DOHH2 (cell line): Measurements from ENCODE around the gene ANO10.
A peak's percentile ranks its signal among the peaks of the same experiment; 100 is the strongest.
"Not testable (repeated sequence)": the region's sequence is repeated elsewhere in the genome, so short reads cannot be mapped to it uniquely, and the experiment has no call there.

Experiments used
- H3F3A ChIP-seq: fragments of 200-600 bp; sonication (generic), shearing (Covaris generic); 2 replicates; pipeline ENCODE4 v1.6.0; 2016; ENCODE audit warnings: antibody characterized with exemption, mild to moderate bottlenecking; ENCODE audit not compliant: control insufficient read depth, insufficient read depth
- H3K27ac ChIP-seq: fragments of 200-600 bp; sonication (generic); 2 replicates; pipeline ENCODE4 v1.5.1; 2014; ENCODE audit warnings: low read depth, mild to moderate bottlenecking, low read length, moderate library complexity
- H3K27me3 ChIP-seq: fragments of 200-600 bp; sonication (generic); 2 replicates; pipeline ENCODE4 v1.6.1; 2014; ENCODE audit warnings: mild to moderate bottlenecking, low read length, mixed read lengths; ENCODE audit not compliant: control insufficient read depth
- H3K36me3 ChIP-seq: fragments of 200-600 bp; sonication (generic); 2 replicates; pipeline ENCODE4 v1.6.1; 2014; ENCODE audit warnings: mild to moderate bottlenecking, low read length, moderate library complexity, mixed read lengths; ENCODE audit not compliant: control insufficient read depth
- H3K4me1 ChIP-seq: fragments of 200-600 bp; sonication (generic); 2 replicates; pipeline ENCODE4 v1.6.1; 2014; ENCODE audit warnings: mild to moderate bottlenecking, low read length, mixed read lengths; ENCODE audit not compliant: control insufficient read depth
- H3K4me2 ChIP-seq: fragments of 200-600 bp; sonication (generic); 2 replicates; pipeline ENCODE4 v1.6.0; 2014; ENCODE audit warnings: mild to moderate bottlenecking, low read length, moderate library complexity
- H3K4me3 ChIP-seq: fragments of 200-600 bp; sonication (generic); 2 replicates; pipeline ENCODE4 v1.5.1; 2014; ENCODE audit warnings: mild to moderate bottlenecking, low read length, mixed read lengths
- H3K79me2 ChIP-seq: fragments of 200-600 bp; sonication (generic); 2 replicates; pipeline ENCODE4 v1.6.1; 2014; ENCODE audit warnings: mild to moderate bottlenecking, low read length, mixed read lengths; ENCODE audit not compliant: control insufficient read depth
- H3K9me2 ChIP-seq: fragments of 200-600 bp; sonication (generic); replicated peaks from 2 replicates; pipeline ENCODE4 v1.6.1; 2014; ENCODE audit warnings: mild to moderate bottlenecking, low read length, mixed read lengths; ENCODE audit not compliant: control insufficient read depth
- H3K9me3 ChIP-seq: fragments of 200-600 bp; sonication (generic); 2 replicates; pipeline ENCODE4 v1.6.1; 2014; ENCODE audit warnings: antibody characterized with exemption, low read length, mixed read lengths; ENCODE audit not compliant: control insufficient read depth, insufficient read depth
- H4K20me1 ChIP-seq: fragments of 200-600 bp; sonication (generic); 2 replicates; pipeline ENCODE4 v1.6.0; 2014; ENCODE audit warnings: low read depth, mild to moderate bottlenecking, antibody characterized with exemption, low read length, moderate library complexity; ENCODE audit not compliant: control insufficient read depth, insufficient read depth
- CTCF ChIP-seq: fragments of 200-600 bp; sonication (generic); IDR thresholded peaks from one replicate; pipeline ENCODE4 v1.5.1; 2014; ENCODE audit warnings: antibody characterized with exemption, mild to moderate bottlenecking, low read depth, low read length; ENCODE audit not compliant: poor library complexity, severe bottlenecking
- EZH2phosphoT487 ChIP-seq: fragments of 200-600 bp; sonication (generic); IDR thresholded peaks from 2 replicates; pipeline ENCODE4 v1.6.1; 2017; ENCODE audit warnings: borderline replicate concordance, mild to moderate bottlenecking, antibody characterized with exemption, low read length, moderate library complexity, mixed read lengths

Gene ANO10

GRCh38 chr3:43559961-43560360, 61.9 kb downstream of the ANO10 start:
- Histone ChIP-seq H3K79me2 (no peaks in the 10 kb centered on the region), H3K27me3 (no peaks in the 10 kb centered on the region), H3K27ac (no peak overlapping the region), H3F3A (no peaks in the 10 kb centered on the region), H3K4me3 (no peak overlapping the region), H3K9me2 (no peaks in the 10 kb centered on the region), H3K9me3 (no peaks in the 10 kb centered on the region), H3K36me3 (no peaks in the 10 kb centered on the region), H4K20me1 (no peaks in the 10 kb centered on the region), H3K4me2 (no peak overlapping the region), H3K4me1 (peaks cover 4% of the 10 kb centered on the region; the same call in 1 of the 2 replicates)
- TF ChIP-seq EZH2phosphoT487 = no peak

- Histone ChIP-seq H3F3A (no peaks in the 10 kb centered on the region), H3K27me3 (no peaks in the 10 kb centered on the region), H3K4me3 (no peak overlapping the region), H3K79me2 (no peaks in the 10 kb centered on the region), H3K4me2 (no peak overlapping the region), H3K36me3 (no peaks in the 10 kb centered on the region), H3K27ac (no peak overlapping the region), H3K9me2 (no peaks in the 10 kb centered on the region), H4K20me1 (no peaks in the 10 kb centered on the region), H3K9me3 (no peaks in the 10 kb centered on the region), H3K4me1 (peaks cover 4% of the 10 kb centered on the region; the same call in 1 of the 2 replicates)
- TF ChIP-seq CTCF (no peak), EZH2phosphoT487 (no peak)
These were observed 63.6 kb downstream of the ANO10 start for GRCh38 chr3:43558171-43558570.

GRCh38 chr3:43549626-43550290, 72.1 kb downstream of the ANO10 start:
- Histone ChIP-seq H3K36me3 (no peaks in the 10 kb centered on the region), H3K4me3 (no peak overlapping the region), H3F3A (no peaks in the 10 kb centered on the region), H3K27me3 (no peaks in the 10 kb centered on the region), H3K27ac (no peak overlapping the region), H3K4me1 (no peaks in the 10 kb centered on the region), H3K9me3 (no peaks in the 10 kb centered on the region), H3K4me2 (no peak overlapping the region), H3K79me2 (no peaks in the 10 kb centered on the region), H3K9me2 (no peaks in the 10 kb centered on the region), H4K20me1 (no peaks in the 10 kb centered on the region)
- TF ChIP-seq EZH2phosphoT487 = no peak
- no peak for TF ChIP-seq CTCF

GRCh38 chr3:43544277-43544676, 77.5 kb downstream of the ANO10 start:
- H3K9me2 ChIP-seq, H3K4me1 ChIP-seq, H3K27ac ChIP-seq, H3K9me3 ChIP-seq, H3F3A ChIP-seq, H3K4me2 ChIP-seq, H3K27me3 ChIP-seq, H3K4me3 ChIP-seq, H3K79me2 ChIP-seq, H3K36me3 ChIP-seq, H4K20me1 ChIP-seq: not testable (repeated sequence)
- peak; percentile 56 for TF ChIP-seq CTCF
